ENCODE data around the gene SOX10.
"Not testable (repeated sequence)": the region's sequence is repeated elsewhere in the genome, so short reads cannot be mapped to it uniquely, and the experiment has no call there.

SOX10 gene

GRCh38 chr22:37985751-37986281 is 1.5 kb upstream of the SOX10 start:
- DNase-seq (ENCODE audit: low spot score): no peak

- no peak for DNase-seq (ENCODE audit: low spot score)
Measured at GRCh38 chr22:37985050-37985585, 763 bp upstream of the SOX10 start.

- DNase-seq (ENCODE audit: low spot score): no peak
Measured at GRCh38 chr22:37982938-37983859, 1.2 kb downstream of the SOX10 start.

GRCh38 chr22:37982151-37982785 is 2.1 kb downstream of the SOX10 start:
- peak; percentile 25 for DNase-seq (ENCODE audit: low spot score)

GRCh38 chr22:37981282-37982011 is 2.9 kb downstream of the SOX10 start:
- DNase-seq (ENCODE audit: low spot score): peak; percentile 16

GRCh38 chr22:37979782-37980181 is 4.6 kb downstream of the SOX10 start:
- DNase-seq (ENCODE audit: low spot score): peak; percentile 38

GRCh38 chr22:37976547-37976946 is 7.8 kb downstream of the SOX10 start:
- no peak for DNase-seq (ENCODE audit: low spot score)

- DNase-seq (ENCODE audit: low spot score): not testable (repeated sequence)
Measured at GRCh38 chr22:37976022-37976421, 8.3 kb downstream of the SOX10 start.

GRCh38 chr22:37975153-37975552 is 9.2 kb downstream of the SOX10 start:
- DNase-seq (ENCODE audit: low spot score): no peak

GRCh38 chr22:37973271-37974170 is 10.8 kb downstream of the SOX10 start:
- no peak for DNase-seq (ENCODE audit: low spot score)

GRCh38 chr22:37972527-37972926 is 11.8 kb downstream of the SOX10 start:
- no peak for DNase-seq (ENCODE audit: low spot score)

GRCh38 chr22:37971475-37972434 is 12.6 kb downstream of the SOX10 start:
- no peak for DNase-seq (ENCODE audit: low spot score)

GRCh38 chr22:37970864-37971263 is 13.5 kb downstream of the SOX10 start:
- DNase-seq (ENCODE audit: low spot score): no peak

GRCh38 chr22:37968452-37969251 is 15.7 kb downstream of the SOX10 start:
- no peak for DNase-seq (ENCODE audit: low spot score)

GRCh38 chr22:37967637-37968451 is 16.5 kb downstream of the SOX10 start:
- DNase-seq (ENCODE audit: low spot score): no peak

- DNase-seq (ENCODE audit: low spot score): no peak
Measured at GRCh38 chr22:37967147-37967546, 17.2 kb downstream of the SOX10 start.

GRCh38 chr22:37965940-37966664 is 18.3 kb downstream of the SOX10 start:
- no peak for DNase-seq (ENCODE audit: low spot score)
